Hematopoietic multipotent progenitor cell treated with erythropoietin and hydrocortisone succinate and interleukin-3 and kit ligand, for 15 days (in vitro differentiated cells): ENCODE results near the gene IKZF3.
"Not testable (repeated sequence)": the region's sequence is repeated elsewhere in the genome, so short reads cannot be mapped to it uniquely, and the experiment has no call there.

Source experiments
- DNase-seq: peaks from one replicate; pipeline ENCODE4 v3.0.0-alpha.2; 2015; ENCODE audit warnings: low spot score

Gene IKZF3

DNA sequence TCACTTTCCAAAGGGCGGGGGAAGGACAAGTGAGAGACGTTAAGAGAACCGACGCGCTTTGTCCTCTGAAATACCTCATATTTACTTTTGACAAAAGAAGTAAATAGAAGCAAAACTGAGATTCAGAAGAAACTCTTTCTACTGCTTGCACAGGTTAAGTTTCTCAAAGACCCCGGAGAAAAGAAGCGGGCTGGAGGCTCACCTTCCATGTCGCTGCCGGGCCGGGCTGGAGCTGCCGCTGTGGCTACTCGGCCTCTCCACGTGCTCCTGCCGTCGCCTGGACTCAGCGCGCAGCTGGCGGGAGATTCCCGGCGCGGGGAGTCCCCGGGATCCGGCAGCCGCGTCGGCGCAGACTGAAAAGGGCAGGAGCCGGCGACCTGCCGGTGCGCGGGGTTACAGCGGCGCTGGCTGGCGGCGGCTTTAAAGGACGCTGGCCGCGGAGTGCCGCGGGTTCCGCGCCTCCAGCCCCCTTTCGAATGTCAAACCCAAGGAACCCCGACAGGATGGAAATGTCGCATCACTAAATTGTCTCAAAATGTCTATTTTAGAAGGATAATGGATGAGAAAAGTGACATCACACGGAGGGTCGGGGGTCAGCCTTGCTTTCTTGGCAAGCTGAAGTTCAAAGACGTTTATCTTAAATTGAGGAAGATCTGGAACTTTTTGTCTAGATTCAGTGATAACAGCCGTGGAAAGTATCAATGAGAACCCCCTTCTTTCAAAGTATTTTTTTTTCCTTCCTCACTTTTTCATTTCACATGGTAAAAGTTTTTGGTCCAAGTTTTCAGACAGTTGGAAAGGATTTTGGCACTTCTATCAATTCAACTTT, at the start of gene IKZF3:
Gene IKZF3, minus strand, starts transcription at position 395 of the 829 bp plus-strand sequence. Its CDS starts 186 bp downstream, at position 209.
- no peak for DNase-seq

DNA sequence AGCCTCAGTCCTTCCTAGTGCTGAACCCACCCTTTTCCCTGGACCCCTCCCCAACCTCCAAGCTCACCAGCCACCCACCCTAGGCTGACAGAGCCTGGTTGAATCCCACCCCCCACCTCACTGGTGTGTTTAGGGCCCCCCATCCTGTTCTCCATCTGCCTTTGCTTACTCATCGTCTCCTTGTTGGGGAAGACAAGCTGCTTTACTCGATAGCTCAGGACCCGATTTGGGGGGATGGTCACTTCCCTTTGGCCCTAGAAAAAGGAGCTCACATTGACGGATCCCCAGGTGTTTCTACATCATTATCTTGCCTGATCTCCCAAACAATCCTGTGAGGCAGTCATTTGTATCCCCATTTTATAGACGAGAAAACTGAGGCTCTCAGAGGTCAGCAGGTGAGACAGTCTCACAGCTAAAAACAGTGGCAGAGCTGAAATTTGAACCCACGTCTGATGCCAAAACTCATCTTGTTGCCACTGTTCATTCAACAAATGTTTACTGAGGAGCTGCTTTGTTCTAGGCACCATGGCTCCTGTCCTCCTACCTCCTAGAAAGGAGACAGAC, 44.8 kb upstream of the IKZF3 start:
- DNase-seq = no peak

DNA sequence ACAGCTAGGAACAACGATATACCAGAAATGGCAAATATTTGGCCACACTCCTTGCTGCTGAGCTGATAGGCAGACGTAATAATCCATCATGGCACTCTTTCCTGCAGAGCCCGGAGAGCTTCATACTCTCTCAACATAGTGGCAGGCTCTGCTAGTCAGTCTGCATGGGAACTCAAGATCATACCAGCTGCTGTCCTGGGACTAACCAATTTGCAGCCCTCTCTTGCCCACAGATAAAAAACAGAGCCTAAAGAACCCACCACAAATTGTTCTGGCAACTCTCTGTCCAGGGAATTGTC, 40.8 kb upstream of the IKZF3 start:
- DNase-seq = no peak

DNA sequence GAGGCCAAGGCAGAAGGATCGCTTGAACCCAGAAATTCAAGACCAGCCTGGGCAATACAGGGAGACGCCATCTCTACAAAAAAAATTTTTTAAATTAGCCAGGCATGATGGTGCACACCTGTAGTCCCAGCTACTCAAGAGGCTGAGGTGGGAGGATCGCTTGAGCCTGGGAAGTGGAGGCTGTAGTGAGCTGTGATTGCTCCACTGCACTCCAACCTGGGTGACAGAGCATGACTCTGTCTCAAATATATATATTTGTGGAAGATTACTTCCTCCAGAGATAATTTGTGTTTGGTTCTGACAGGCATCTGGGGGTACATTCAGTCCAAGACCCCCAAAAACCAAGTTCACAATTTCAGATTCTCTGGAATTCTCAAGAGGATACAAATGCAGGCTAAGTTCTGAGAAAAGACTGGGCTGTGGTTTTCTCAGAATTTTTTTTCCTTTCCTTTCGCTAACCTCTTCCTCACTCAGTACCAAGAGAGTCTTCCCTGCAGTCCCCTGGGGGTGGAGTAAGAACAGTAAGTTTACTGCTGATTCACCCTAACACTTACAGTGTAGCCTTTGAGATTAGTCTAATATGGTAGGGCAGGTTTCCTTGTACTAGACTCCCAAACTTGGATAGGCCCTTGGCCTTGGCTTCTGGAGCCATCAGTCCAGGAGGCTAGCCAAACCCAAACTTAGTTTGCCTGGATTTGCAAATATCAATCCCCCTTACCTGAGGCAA, 39.2 kb upstream of the IKZF3 start:
- peak; percentile 33 for DNase-seq

DNA sequence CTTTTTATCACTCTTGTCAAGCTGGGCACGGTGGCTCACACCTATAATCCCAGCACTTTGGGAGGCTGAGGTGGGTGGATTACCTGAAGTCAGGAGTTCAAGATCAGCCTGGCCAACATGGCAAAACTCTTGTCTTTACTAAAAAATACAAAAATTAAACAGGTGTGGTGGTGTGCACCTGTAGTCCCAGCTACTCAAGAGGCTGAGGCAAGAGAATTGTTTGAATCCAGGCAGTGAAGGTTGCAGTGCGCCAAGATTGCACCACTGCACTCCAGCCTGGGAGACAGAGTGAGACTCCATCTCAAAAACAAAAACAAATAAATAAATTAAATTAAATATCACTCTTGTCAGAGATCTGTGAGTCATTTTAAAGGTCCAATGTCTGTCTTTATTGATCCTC, 37.9 kb upstream of the IKZF3 start:
- not testable (repeated sequence) for DNase-seq

DNA sequence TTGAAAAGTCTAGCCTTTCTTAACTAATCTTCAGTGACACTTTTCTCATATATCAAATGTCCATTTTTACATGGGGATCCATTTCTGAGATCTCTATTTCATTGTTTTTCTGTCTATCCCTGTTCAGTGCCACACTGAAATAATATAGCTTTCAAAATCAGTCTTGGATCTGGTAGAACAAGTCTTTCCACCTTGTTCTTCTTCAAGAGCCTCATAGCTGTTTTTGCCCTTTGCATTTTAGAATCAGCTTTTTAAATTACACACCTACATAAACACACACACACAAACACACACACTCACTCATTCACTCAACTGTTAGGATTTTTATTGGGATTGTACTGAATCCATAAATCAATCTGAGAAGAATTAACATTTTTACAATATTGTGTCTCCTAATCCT, 35.1 kb upstream of the IKZF3 start:
- no peak for DNase-seq

DNA sequence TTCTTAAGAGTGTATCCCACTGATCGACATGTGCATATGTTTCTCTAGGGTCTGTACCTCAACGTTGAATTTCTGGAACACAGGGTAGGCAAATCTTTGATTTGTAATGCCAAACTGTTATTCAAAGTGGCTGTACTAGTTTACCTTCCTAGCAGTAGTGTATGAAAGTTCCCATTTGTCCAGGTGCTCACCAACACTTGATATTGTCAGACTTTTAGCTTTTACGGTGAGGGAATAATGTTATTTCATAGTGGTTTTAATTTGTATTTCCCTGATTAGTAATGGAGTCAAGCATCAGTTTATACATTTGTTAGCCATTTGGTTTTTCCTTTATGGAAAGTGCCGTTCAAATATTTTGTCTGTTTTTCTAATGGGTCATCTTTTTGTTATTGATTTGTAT, 34.0 kb upstream of the IKZF3 start:
- DNase-seq = no peak

DNA sequence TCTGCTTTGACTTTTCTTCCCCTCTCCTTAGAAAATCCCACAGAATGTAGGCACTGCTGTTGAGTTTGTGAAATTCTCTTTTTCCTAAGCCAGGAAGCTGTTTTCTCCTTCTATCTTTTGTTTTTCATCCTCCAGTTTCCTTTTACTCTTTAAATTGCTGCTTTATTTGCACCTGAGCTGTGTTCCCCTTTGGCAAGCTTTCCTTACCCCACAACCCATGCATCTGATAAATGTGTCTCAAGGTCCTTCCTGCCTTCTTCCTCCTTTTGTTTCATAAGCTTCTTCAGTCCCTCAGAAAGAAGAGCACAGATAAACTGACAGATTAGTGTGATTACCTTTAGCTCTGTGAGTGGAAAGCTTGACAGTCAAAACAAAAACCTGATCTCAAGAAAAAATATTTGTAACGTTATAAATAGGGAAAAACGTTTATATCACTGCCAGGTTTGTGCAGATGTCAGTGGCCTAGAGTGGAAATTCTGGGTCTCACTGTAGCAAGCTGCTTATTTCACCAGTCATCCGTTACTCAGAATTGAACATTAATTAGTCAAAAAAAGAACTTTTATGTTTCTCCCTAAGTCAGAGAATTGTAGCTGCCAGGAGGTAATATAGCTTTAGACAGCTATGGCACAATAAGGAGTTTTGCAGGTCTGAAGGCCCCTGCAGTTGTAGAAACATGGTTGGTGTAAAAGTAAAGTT, 30.7 kb upstream of the IKZF3 start:
- DNase-seq = no peak

DNA sequence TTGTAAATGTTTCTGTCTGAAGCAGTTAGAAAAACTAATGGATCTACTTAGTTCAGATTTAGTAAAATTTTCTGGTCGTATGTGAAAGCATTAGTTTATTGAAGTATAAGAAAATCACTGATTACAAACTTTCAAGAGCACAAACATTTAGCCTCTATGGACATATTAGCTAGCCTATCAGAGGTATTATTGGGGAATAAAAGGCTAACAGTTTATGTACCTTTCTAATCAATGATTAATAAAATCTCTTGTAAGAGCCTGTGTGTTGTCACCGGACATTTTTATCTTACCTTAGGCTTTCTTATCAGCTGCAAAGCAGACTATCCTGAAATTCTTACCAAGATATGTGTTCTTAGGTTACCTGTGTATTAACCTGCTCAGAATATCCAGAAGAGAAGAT, 25.1 kb upstream of the IKZF3 start:
- DNase-seq = no peak

DNA sequence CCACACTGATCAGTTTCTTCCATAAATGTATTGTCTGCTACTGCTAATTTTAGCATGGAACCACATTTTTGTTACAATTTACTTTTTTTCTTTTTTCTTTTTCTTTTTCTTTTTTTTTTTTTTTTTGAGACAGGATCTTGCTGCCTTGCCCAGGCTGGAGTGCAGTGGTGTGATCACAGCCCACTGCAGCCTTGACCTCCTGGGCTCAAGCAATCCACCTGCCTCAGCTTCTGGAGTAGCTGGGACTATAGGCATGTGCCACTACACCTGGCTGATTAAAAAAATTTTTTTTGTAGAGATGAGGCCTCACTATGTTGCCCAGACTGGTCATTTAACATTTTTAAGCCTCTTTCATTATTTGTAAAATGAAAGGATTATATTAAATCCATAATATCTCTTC, 23.0 kb upstream of the IKZF3 start:
- DNase-seq = no peak

DNA sequence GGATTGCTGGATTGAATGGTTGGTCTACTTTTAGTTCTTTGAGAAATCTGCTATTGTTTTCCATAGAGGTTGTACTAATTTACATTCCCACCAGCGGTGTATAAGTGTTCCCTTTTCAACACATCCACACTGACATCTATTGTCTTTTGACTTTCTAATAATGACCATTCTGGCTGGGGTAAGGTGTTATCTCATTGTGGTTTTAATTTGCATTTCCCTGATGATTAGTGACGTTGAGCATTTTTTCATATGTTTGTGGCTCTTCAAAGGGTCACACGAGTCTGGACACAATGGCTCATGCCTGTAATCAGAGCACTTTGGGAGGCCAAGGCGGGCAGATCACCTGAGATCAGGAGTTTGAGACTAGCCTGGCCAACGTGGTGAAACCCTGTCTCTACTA, 22.0 kb upstream of the IKZF3 start:
- DNase-seq = not testable (repeated sequence)

DNA sequence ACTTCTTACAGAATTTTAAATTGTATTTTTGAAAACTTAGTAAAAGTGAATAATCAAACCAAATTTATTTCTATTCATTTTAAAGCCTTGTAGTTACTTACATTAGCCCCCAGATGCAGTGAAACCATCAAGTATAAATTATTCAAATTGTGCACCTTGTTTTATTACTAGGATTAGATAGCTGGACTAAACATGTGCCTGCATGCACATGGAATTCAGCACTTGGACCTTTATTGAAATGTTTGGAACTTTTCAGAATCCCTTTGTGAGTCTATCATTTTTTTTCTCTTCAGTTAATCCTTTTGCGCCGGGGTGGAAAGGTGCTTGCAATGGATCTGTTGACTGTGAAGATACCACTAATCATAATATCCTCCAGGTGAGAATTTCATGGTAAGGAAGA, 8.6 kb upstream of the IKZF3 start:
- DNase-seq = peak; percentile 45

DNA sequence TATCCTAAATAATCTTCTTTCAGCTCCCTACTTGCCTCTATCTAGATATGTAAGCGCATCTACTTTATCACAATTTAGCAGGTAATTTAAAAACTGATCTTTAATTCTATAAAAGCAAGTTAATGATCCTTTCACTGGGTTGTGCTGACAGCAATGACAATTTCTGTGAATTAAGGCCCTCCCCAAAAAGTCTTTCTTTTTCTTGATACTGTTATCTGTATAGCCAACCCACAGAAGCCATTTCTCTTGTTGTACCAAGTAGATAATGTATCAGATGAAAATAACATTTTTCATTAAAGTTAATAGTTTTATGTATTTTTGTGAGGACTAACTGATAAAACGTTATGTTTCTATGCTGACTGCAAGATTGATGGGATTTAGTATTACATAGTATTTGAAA, 7.7 kb upstream of the IKZF3 start:
- DNase-seq = no peak

DNA sequence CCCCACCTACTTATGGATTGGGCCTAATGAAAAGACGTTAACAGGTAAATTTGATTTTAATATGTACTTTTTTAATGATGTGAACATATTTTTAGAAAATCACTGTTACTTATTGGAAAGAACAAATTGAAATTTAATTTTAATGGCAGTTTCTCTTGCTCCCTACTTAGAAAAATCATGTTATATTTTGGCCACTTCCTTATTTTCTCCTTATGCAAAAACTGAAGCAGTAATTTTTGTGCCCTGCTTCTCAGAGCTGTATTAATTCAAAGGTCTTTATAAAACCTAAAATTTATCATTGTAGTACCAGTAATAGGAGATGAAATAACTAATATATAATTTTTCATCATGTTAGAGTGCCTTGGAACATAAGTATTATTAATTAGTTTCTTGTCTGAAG, 6.7 kb upstream of the IKZF3 start:
- DNase-seq = no peak

DNA sequence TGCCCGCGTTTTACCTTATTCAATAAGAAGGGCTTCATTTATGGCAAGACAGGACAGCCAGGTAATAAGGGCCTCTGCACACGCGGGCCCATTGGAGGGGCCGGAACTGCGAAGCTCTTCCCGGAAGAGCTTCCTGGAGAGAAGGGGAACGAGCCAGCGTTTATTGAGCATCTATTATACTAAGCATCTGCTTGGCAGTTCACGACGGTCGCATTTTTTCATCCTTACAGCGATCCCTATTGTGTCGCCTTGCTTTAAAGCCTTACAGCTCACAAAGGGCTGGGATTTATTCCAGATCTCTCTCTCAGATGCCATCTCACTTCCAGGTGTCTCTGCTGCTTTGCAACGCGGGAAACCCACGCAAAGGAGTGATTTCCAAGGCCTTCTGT, 4.4 kb upstream of the IKZF3 start:
- DNase-seq = no peak

DNA sequence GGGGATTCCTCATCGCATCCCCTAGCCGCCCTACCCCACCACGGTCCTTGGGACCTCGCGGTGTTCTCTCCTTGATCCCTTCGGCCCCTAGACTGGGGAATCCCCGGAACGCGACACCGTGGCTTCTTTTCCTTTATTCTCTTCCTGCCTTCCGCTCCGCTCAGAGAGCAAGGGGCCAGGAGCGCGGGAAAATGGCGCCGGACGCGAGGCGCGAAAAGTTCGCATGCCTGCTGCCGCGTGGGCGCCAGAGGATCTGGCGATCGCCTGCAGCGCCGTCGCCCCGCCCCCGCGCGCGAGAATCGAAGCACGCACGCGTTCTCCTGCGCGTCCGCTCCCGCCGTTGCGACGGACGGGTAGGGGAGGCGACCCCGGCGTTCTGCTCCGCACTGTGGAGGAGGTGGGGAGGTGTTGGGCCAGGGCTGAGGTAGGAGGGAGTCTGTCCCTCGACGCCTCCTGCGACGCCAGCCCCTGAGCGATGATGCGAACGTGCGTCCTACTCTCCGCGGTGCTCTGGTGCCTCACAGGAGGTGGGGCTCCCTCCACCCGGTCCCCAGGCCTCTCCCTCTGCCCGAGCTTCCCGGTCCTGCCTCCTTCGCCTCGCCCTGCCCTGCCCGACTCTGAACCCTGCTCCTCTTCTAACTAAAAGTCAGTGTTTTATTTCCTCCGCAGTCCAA, 3.9 kb upstream of the IKZF3 start, which contains the start of gene ZPBP2:
Gene ZPBP2, plus strand, starts transcription at position 323 of the 674 bp plus-strand sequence. Its CDS starts 153 bp downstream, at position 476.
- DNase-seq = no peak

DNA sequence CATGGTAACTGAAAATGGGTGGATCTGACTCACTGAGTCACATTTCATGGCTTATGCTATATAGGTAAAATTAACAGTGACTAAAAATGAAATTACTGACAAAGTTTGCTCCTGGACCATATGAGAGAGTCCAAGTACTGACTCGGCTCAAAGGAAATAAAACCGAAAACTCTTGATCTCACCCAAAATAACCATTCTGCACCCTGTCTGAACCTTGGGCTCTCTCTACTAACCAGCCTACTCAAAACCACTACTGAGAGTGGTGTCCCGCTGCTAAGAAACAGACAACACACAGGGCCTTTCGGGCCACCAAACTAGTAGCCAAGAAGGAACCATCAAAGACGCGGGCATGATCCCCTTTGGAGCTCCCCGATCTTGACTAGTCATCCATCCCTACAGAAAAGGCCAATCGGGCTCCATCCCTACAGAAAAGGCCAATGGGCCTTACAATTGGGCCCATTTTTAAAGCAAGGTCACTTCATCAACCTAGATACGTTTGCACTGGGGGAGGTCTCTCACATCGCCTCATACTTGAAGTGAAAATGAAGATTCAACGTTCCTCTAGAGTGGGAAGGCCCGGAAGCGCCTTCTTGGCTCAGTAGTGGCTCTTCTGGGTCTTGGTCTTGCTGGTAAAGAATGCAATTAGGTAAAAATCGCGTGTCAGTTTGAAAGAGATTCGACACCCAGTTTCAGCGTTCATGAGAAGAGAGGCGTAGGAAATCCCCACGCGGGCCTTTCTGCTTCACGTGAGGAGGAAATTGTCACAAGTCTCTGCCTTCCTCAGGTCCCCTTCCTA, 3.2 kb upstream of the IKZF3 start:
- DNase-seq = no peak

DNA sequence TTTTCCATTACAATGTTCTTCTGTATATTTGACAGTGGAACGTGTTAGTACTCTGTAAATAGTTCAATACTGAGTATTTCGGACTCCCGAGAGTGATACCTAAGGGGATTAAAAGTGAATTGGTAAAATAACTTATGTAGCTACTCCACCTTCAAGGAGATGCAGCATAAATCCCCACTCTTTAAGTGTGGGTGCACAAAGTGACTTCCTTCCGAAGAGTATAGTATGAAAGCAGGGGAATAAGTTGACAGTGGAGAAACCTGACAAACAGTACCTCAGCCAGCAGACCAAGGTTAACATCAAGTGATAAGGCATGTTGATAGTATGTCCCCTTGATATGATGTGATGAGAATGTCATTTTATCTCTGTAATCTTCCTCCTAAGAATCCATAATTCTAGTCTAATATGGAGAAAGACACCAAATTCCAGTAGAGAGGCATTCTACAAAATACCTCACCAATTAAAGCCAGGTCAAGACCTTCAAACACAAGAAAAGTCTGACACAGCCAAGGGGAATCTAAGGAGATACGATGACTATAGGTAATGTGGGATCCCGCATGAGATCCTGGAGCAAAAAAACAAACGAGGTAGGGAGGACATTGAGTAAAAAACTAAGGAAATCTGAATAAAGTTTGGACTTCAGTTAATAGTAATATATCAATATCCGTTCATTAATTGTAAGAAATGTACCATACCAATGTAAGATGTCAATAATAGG, 2.1 kb upstream of the IKZF3 start:
- DNase-seq = no peak

DNA sequence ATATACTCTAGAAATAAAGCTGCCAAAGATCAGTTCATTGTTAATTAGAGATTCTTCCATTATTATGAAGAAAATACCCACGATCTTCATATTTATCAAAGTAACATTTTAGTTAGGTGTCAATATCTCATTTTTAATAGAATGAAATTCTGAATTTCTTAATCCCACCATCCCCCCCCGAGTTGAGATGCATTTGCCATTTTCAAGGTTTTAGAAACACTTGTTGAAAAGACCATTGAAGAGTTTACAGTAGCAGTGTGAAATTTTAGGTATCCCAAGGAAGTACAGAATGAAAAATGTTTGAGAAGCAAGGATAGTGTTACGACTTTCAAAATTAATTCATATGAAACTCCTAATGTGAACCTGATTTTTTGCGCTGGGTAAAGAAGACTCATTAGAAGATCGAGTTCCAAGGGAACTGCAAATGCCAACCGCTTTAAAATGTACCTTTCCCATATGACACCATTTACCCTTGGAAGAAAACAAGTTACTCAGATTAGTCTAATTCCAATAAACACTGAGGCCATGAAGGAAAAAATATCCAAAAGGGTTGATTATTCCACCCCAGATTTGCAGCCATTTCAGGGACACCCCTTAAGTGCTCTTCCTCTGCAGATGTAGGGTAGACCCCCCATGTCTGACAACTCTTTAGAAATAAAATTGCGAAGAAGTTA, 731 bp downstream of the IKZF3 start:
- no peak for DNase-seq

DNA sequence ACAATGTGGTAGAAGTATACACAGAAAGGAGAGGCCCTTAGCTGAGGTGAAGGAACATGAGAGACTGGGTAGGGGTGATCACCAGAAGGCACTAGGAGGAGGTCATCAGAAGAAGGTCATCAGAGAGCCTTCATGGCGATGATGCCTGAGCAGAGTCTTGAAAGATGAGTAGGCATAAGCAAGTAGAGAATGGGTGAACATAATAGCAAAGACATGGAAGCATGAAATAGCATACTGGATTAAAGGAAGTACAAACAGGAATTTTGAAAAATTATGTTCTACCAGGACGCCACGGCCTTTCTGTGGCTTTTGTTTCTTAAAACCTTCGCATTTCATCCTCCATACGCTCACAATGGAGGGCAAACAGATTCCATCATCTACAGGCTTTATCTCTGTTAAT, 2.9 kb downstream of the IKZF3 start:
- no peak for DNase-seq
